ENCODE results near the gene WDR48. TPM values are rescaled to one million over a fixed set of nuclear protein-coding genes. Genes with fewer than 3 reads are reported as not detected.
A peak's percentile ranks its signal among the peaks of the same experiment; 100 is the strongest.

Gene WDR48
- total RNA-seq, 1 donor, result 39.8 TPM

GRCh38 chr3:39126532-39127071 is 74.8 kb downstream of the WDR48 start:
- H3K36me3 ChIP-seq (ENCODE audit: insufficient read depth, low read length), result no peaks in the 10 kb centered on the region
- no peaks in the 10 kb centered on the region for H3K79me2 ChIP-seq (ENCODE audit: insufficient read depth, low read length)
- no peak overlapping the region for H3K27ac ChIP-seq (ENCODE audit: low read depth, low read length)
- H3K27me3 ChIP-seq (ENCODE audit: insufficient read depth, low read length), result no peaks in the 10 kb centered on the region
- no peaks in the 10 kb centered on the region for H3K9me3 ChIP-seq (ENCODE audit: low read depth, low read length)
- H2AFZ ChIP-seq (ENCODE audit: low read length), result no peak overlapping the region
- H3K4me3 ChIP-seq (ENCODE audit: insufficient read depth, low read length), result no peak overlapping the region
- no peak overlapping the region for H3K4me2 ChIP-seq (ENCODE audit: insufficient read depth, low read length)
- peaks cover 7% of the 10 kb centered on the region for H3K4me1 ChIP-seq (ENCODE audit: insufficient read depth, low read length)
- no peaks in the 10 kb centered on the region for H4K20me1 ChIP-seq (ENCODE audit: insufficient read depth, low read length)
- peak; percentile 66 for TF ChIP-seq CTCF (IDR thresholded peaks at IDR 0.05; ENCODE audit: extremely low read depth, low read depth, low read length)
- DNase-seq (ENCODE audit: insufficient read length, low spot score, missing footprints), result peak; percentile 91

- Histone ChIP-seq H3K27me3 (ENCODE audit: insufficient read depth, low read length) (no peaks in the 10 kb centered on the region), H3K4me2 (ENCODE audit: insufficient read depth, low read length) (no peak overlapping the region), H3K4me1 (ENCODE audit: insufficient read depth, low read length) (peaks cover 7% of the 10 kb centered on the region), H3K36me3 (ENCODE audit: insufficient read depth, low read length) (no peaks in the 10 kb centered on the region), H3K9me3 (ENCODE audit: low read depth, low read length) (no peaks in the 10 kb centered on the region), H3K27ac (ENCODE audit: low read depth, low read length) (no peak overlapping the region), H2AFZ (ENCODE audit: low read length) (no peak overlapping the region), H4K20me1 (ENCODE audit: insufficient read depth, low read length) (no peaks in the 10 kb centered on the region), H3K79me2 (ENCODE audit: insufficient read depth, low read length) (no peaks in the 10 kb centered on the region), H3K4me3 (ENCODE audit: insufficient read depth, low read length) (no peak overlapping the region)
- no peak for DNase-seq (ENCODE audit: insufficient read length, low spot score, missing footprints)
- TF ChIP-seq CTCF (IDR thresholded peaks at IDR 0.05; ENCODE audit: extremely low read depth, low read depth, low read length), result no peak
Observed at GRCh38 chr3:39127269-39127907, 75.6 kb downstream of the WDR48 start.

- no peaks in the 10 kb centered on the region for H3K36me3 ChIP-seq (ENCODE audit: insufficient read depth, low read length)
- no peak overlapping the region for H2AFZ ChIP-seq (ENCODE audit: low read length)
- H3K4me1 ChIP-seq (ENCODE audit: insufficient read depth, low read length), result peaks cover 7% of the 10 kb centered on the region
- no peaks in the 10 kb centered on the region for H3K9me3 ChIP-seq (ENCODE audit: low read depth, low read length)
- no peak for TF ChIP-seq CTCF (IDR thresholded peaks at IDR 0.05; ENCODE audit: extremely low read depth, low read depth, low read length)
- no peak overlapping the region for H3K27ac ChIP-seq (ENCODE audit: low read depth, low read length)
- H3K79me2 ChIP-seq (ENCODE audit: insufficient read depth, low read length), result no peaks in the 10 kb centered on the region
- H4K20me1 ChIP-seq (ENCODE audit: insufficient read depth, low read length), result no peaks in the 10 kb centered on the region
- no peaks in the 10 kb centered on the region for H3K27me3 ChIP-seq (ENCODE audit: insufficient read depth, low read length)
- no peak overlapping the region for H3K4me2 ChIP-seq (ENCODE audit: insufficient read depth, low read length)
- H3K4me3 ChIP-seq (ENCODE audit: insufficient read depth, low read length), result no peak overlapping the region
- no peak for DNase-seq (ENCODE audit: insufficient read length, low spot score, missing footprints)
Observed at GRCh38 chr3:39127908-39128304, 76.1 kb downstream of the WDR48 start.

GRCh38 chr3:39128951-39129350 is 77.1 kb downstream of the WDR48 start:
- no peak for TF ChIP-seq CTCF (IDR thresholded peaks at IDR 0.05; ENCODE audit: extremely low read depth, low read depth, low read length)
- Histone ChIP-seq H3K4me3 (ENCODE audit: insufficient read depth, low read length) (no peak overlapping the region), H3K9me3 (ENCODE audit: low read depth, low read length) (no peaks in the 10 kb centered on the region), H3K27ac (ENCODE audit: low read depth, low read length) (no peak overlapping the region), H2AFZ (ENCODE audit: low read length) (no peak overlapping the region), H4K20me1 (ENCODE audit: insufficient read depth, low read length) (no peaks in the 10 kb centered on the region), H3K4me2 (ENCODE audit: insufficient read depth, low read length) (no peak overlapping the region), H3K4me1 (ENCODE audit: insufficient read depth, low read length) (peaks cover 7% of the 10 kb centered on the region), H3K36me3 (ENCODE audit: insufficient read depth, low read length) (no peaks in the 10 kb centered on the region), H3K79me2 (ENCODE audit: insufficient read depth, low read length) (no peaks in the 10 kb centered on the region), H3K27me3 (ENCODE audit: insufficient read depth, low read length) (no peaks in the 10 kb centered on the region)
- no peak for DNase-seq (ENCODE audit: insufficient read length, low spot score, missing footprints)
